ENCODE measurements around the gene MMP2. TPM values are rescaled to one million over a fixed set of nuclear protein-coding genes. Genes with fewer than 3 reads are reported as not detected.

Gene MMP2
- total RNA-seq, 2 donors from 2014 or later = 249 to 351 TPM

GRCh38 chr16:55436587-55436986 lies 42.4 kb upstream of the MMP2 start:
- no peak for ATAC-seq (ENCODE audit: insufficient number of reproducible peaks, low FRiP score, low read depth)
- Histone ChIP-seq H3K27ac (no peak overlapping the region), H3K4me3 (no peak overlapping the region), H3K36me3 (no peaks in the 10 kb centered on the region), H3K9me3 (no peaks in the 10 kb centered on the region), H3K4me1 (ENCODE audit: control insufficient read depth in 1 of 2, low read depth in 2 of 2) (peaks cover 0 to 2% of the 10 kb centered on the region in 2 donors), H3K27me3 (replicated peaks; ENCODE audit: insufficient read depth) (no peaks in the 10 kb centered on the region)
- no peak for DNase-seq (ENCODE audit: low spot score)
- TF ChIP-seq CTCF (IDR thresholded peaks at IDR 0.05) = no peak

- no peak overlapping the region for H3K27ac ChIP-seq
- TF ChIP-seq CTCF (IDR thresholded peaks at IDR 0.05) = no peak
- H3K27me3 ChIP-seq (replicated peaks; ENCODE audit: insufficient read depth) = no peaks in the 10 kb centered on the region
- DNase-seq (ENCODE audit: low spot score) (no peak), ATAC-seq (ENCODE audit: insufficient number of reproducible peaks, low FRiP score, low read depth) (no peak)
- H3K4me3 ChIP-seq = no peak overlapping the region
- no peaks in the 10 kb centered on the region for H3K9me3 ChIP-seq
- peaks cover 0 to 2% of the 10 kb centered on the region in 2 donors for H3K4me1 ChIP-seq (ENCODE audit: control insufficient read depth in 1 of 2, low read depth in 2 of 2)
- H3K36me3 ChIP-seq = no peaks in the 10 kb centered on the region
These were observed 41.4 kb upstream of the MMP2 start for GRCh38 chr16:55437625-55438024.

GRCh38 chr16:55438281-55438680 lies 40.7 kb upstream of the MMP2 start:
- H3K27me3 ChIP-seq (replicated peaks; ENCODE audit: insufficient read depth) = no peaks in the 10 kb centered on the region
- no peak overlapping the region for H3K4me3 ChIP-seq
- no peak for TF ChIP-seq CTCF (IDR thresholded peaks at IDR 0.05)
- no peaks in the 10 kb centered on the region for H3K9me3 ChIP-seq
- DNase-seq (ENCODE audit: low spot score) = no peak
- no peak overlapping the region for H3K27ac ChIP-seq
- no peak for ATAC-seq (ENCODE audit: insufficient number of reproducible peaks, low FRiP score, low read depth)
- H3K36me3 ChIP-seq = no peaks in the 10 kb centered on the region
- peaks cover 0 to 2% of the 10 kb centered on the region in 2 donors for H3K4me1 ChIP-seq (ENCODE audit: control insufficient read depth in 1 of 2, low read depth in 2 of 2)

GRCh38 chr16:55439101-55439690 lies 39.8 kb upstream of the MMP2 start:
- no peak for TF ChIP-seq CTCF (IDR thresholded peaks at IDR 0.05)
- Histone ChIP-seq H3K27ac (no peak overlapping the region), H3K4me1 (ENCODE audit: control insufficient read depth in 1 of 2, low read depth in 2 of 2) (peaks cover 0 to 2% of the 10 kb centered on the region in 2 donors), H3K9me3 (no peaks in the 10 kb centered on the region), H3K4me3 (no peak overlapping the region), H3K27me3 (replicated peaks; ENCODE audit: insufficient read depth) (no peaks in the 10 kb centered on the region), H3K36me3 (no peaks in the 10 kb centered on the region)
- no peak for ATAC-seq (ENCODE audit: insufficient number of reproducible peaks, low FRiP score, low read depth)
- no peak for DNase-seq (ENCODE audit: low spot score)

- Histone ChIP-seq H3K36me3 (no peaks in the 10 kb centered on the region), H3K4me1 (ENCODE audit: control insufficient read depth in 1 of 2, low read depth in 2 of 2) (peaks cover 0 to 2% of the 10 kb centered on the region in 2 donors), H3K9me3 (no peaks in the 10 kb centered on the region), H3K27ac (no peak overlapping the region), H3K27me3 (replicated peaks; ENCODE audit: insufficient read depth) (no peaks in the 10 kb centered on the region), H3K4me3 (no peak overlapping the region)
- DNase-seq (ENCODE audit: low spot score) = no peak
- TF ChIP-seq CTCF (IDR thresholded peaks at IDR 0.05) = no peak
- ATAC-seq (ENCODE audit: insufficient number of reproducible peaks, low FRiP score, low read depth) = no peak
These were observed 35.3 kb upstream of the MMP2 start for GRCh38 chr16:55443434-55444346.

All from thoracic aorta (tissue), 2 donors.